ENCODE results near the gene ARL4C.

DNA sequence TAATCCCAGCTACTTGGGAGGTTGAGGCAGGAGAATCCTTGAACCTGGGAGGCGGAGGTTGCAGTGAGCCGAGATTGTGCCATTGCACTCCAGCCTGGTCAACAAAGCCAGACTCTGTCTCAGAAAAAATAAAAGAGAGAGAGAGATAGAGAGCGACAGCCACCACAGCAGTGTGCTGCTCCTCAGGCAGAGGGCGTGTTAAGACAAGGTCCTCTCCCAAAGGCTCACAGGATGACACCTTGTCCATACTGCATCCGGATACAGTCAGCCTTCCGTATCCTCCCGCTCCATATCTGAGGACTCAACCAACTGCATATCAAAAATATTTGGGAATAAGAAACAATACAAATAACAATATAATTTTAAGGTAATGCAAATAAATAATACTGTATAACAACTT lies 20.1 kb downstream of the ARL4C start:
- TF ChIP-seq, protein P1, sequence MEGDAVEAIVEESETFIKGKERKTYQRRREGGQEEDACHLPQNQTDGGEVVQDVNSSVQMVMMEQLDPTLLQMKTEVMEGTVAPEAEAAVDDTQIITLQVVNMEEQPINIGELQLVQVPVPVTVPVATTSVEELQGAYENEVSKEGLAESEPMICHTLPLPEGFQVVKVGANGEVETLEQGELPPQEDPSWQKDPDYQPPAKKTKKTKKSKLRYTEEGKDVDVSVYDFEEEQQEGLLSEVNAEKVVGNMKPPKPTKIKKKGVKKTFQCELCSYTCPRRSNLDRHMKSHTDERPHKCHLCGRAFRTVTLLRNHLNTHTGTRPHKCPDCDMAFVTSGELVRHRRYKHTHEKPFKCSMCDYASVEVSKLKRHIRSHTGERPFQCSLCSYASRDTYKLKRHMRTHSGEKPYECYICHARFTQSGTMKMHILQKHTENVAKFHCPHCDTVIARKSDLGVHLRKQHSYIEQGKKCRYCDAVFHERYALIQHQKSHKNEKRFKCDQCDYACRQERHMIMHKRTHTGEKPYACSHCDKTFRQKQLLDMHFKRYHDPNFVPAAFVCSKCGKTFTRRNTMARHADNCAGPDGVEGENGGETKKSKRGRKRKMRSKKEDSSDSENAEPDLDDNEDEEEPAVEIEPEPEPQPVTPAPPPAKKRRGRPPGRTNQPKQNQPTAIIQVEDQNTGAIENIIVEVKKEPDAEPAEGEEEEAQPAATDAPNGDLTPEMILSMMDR (conservative IDR thresholded peaks at IDR 0.05; ENCODE audit: low read depth in 2 of 2): peak in 1 of 2 experiments; percentile 58; a peak in 2 of 4 replicates
- TF ChIP-seq JUNB (IDR thresholded peaks at IDR 0.05; ENCODE audit: unreplicated experiment): no peak
- no peak for TF ChIP-seq EZH2 (IDR thresholded peaks at IDR 0.05; ENCODE audit: low read depth, unreplicated experiment)
- no peak for TF ChIP-seq POLR2AphosphoS5 (IDR thresholded peaks at IDR 0.05; ENCODE audit: low read depth)
- no peak for TF ChIP-seq EZH2phosphoT487 (IDR thresholded peaks at IDR 0.05; ENCODE audit: unreplicated experiment)

Data from GM23338 (cell line).